IPS-18a (cell line): ENCODE results near the gene COMMD1.

Source experiments
- H3K27ac ChIP-seq: one replicate; pipeline ENCODE4 v1.5.1; 2013; ENCODE audit warnings: low read length
- H3K27me3 ChIP-seq: one replicate; pipeline ENCODE4 v1.6.1; 2013; ENCODE audit warnings: mild to moderate bottlenecking, low read length; ENCODE audit not compliant: control insufficient read depth, insufficient read depth
- H3K36me3 ChIP-seq: one replicate; pipeline ENCODE4 v1.6.1; 2013; ENCODE audit warnings: low read depth, low read length; ENCODE audit not compliant: control insufficient read depth
- H3K4me1 ChIP-seq: one replicate; pipeline ENCODE4 v1.6.1; 2013; ENCODE audit warnings: low read depth, low read length; ENCODE audit not compliant: control insufficient read depth
- H3K4me3 ChIP-seq: one replicate; pipeline ENCODE4 v1.5.1; 2013; ENCODE audit warnings: low read length
- H3K9ac ChIP-seq: one replicate; pipeline ENCODE4 v1.6.1; 2013; ENCODE audit warnings: mild to moderate bottlenecking, low read length, moderate library complexity
- H3K9me3 ChIP-seq: one replicate; pipeline ENCODE4 v1.6.1; 2013; ENCODE audit warnings: low read depth, low read length; ENCODE audit not compliant: control insufficient read depth

COMMD1 gene

GRCh38 chr2:62177392-62178049, 272.0 kb downstream of the COMMD1 start:
- Histone ChIP-seq H3K27me3 (no peaks in the 10 kb centered on the region), H3K4me1 (no peaks in the 10 kb centered on the region), H3K27ac (no peak overlapping the region), H3K4me3 (no peak overlapping the region), H3K36me3 (no peaks in the 10 kb centered on the region), H3K9me3 (no peaks in the 10 kb centered on the region), H3K9ac (no peak overlapping the region)

GRCh38 chr2:62178741-62179271, 273.3 kb downstream of the COMMD1 start:
- Histone ChIP-seq H3K9ac (no peak overlapping the region), H3K27me3 (no peaks in the 10 kb centered on the region), H3K9me3 (no peaks in the 10 kb centered on the region), H3K27ac (no peak overlapping the region), H3K4me1 (no peaks in the 10 kb centered on the region), H3K36me3 (no peaks in the 10 kb centered on the region), H3K4me3 (no peak overlapping the region)

- Histone ChIP-seq H3K4me3 (no peak overlapping the region), H3K4me1 (no peaks in the 10 kb centered on the region), H3K27ac (no peak overlapping the region), H3K27me3 (no peaks in the 10 kb centered on the region), H3K9me3 (no peaks in the 10 kb centered on the region), H3K9ac (no peak overlapping the region), H3K36me3 (no peaks in the 10 kb centered on the region)
Observed at GRCh38 chr2:62180975-62181374, 275.5 kb downstream of the COMMD1 start.

- Histone ChIP-seq H3K4me1 (no peaks in the 10 kb centered on the region), H3K27me3 (no peaks in the 10 kb centered on the region), H3K9me3 (no peaks in the 10 kb centered on the region), H3K4me3 (no peak overlapping the region), H3K27ac (no peak overlapping the region), H3K36me3 (no peaks in the 10 kb centered on the region), H3K9ac (no peak overlapping the region)
Observed at GRCh38 chr2:62181843-62182242, 276.4 kb downstream of the COMMD1 start.

- H3K4me1 ChIP-seq: no peaks in the 10 kb centered on the region
- H3K9me3 ChIP-seq: no peaks in the 10 kb centered on the region
- H3K9ac ChIP-seq: no peak overlapping the region
- H3K36me3 ChIP-seq: no peaks in the 10 kb centered on the region
- no peaks in the 10 kb centered on the region for H3K27me3 ChIP-seq
- H3K27ac ChIP-seq: no peak overlapping the region
- H3K4me3 ChIP-seq: no peak overlapping the region
Observed at GRCh38 chr2:62184512-62185230, 279.2 kb downstream of the COMMD1 start.
